ENCODE measurements around the gene RSPH6A. TPM values are rescaled to one million over a fixed set of nuclear protein-coding genes. Genes with fewer than 3 reads are reported as not detected.
A peak's percentile ranks its signal among the peaks of the same experiment; 100 is the strongest.

RSPH6A gene
- total RNA-seq, 2 donors from 2014 or later: not detected

- Histone ChIP-seq H3K27ac (no peak overlapping the region), H3K4me3 (no peak overlapping the region), H3K27me3 (replicated peaks; ENCODE audit: insufficient read depth) (no peaks in the 10 kb centered on the region), H3K4me1 (ENCODE audit: control insufficient read depth in 1 of 2, low read depth in 2 of 2) (peaks cover 0 to 9% of the 10 kb centered on the region in 2 donors), H3K9me3 (no peaks in the 10 kb centered on the region), H3K36me3 (peaks cover 49% of the 10 kb centered on the region)
- no peak for TF ChIP-seq CTCF (IDR thresholded peaks at IDR 0.05)
- DNase-seq (ENCODE audit: low spot score) (no peak), ATAC-seq (ENCODE audit: insufficient number of reproducible peaks, low FRiP score, low read depth) (no peak)
Observed at GRCh38 chr19:45773384-45773783, 41.7 kb downstream of the RSPH6A start.

DNA sequence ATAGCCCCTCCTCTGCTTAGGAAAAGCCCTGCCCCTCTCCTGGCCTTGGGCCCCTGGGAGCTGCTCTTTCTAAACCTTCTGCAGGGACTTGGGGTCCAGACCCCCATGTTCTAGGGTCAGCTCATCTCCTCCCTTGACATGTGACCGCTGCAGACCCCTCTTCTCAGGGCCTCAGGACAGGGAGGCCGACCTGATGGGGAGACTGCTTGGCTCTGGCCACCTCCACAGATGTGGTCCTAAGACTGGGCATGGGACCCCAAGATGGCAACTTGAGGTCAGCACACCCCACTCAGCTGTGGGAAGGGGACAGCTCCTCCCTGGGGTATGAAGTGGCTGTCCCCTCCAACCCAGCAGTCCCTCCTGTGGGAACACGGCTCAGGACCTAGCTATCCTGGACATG lies 42.2 kb downstream of the RSPH6A start:
- Histone ChIP-seq H3K27ac (peak overlapping the region in 1 of 2 donors; percentile 28), H3K36me3 (peaks cover 44% of the 10 kb centered on the region)
- ATAC-seq (ENCODE audit: insufficient number of reproducible peaks, low FRiP score, low read depth): no peak

DNA sequence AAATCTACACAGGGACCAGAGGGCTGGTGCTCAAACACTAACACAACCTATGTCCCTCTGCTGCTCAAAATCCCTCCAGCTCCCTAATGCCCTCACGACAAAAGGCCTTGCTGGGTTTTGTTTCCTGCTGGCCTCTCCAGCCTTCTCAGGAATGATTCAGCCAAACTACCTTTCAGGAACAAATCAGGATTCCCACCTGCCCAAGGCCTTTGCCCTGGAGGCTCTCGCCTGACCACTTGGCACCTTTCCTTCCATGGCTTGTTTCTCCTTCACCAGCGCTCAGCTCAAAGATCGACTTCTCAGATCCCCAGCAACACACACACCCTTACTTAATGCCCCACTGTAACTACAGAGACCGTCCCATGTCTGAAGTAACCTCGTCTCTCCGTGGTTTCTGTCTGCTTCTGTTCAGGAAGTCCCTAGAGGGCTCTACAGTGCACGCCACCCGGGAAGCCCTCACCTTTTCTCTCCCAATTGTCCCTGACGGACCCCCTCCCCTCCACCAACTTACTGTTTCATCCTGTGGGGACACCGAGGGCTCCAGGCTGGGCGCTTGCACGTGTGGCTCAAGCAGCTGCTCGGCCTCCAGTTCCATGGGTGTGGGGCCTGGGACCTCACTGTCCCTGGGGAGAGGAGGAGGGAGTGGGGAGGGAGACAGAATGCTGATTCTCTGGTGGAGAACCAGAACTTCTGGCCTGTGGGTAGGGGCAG lies 42.8 kb downstream of the RSPH6A start:
- Histone ChIP-seq H3K4me3 (no peak overlapping the region), H3K27ac (peak overlapping the region in 1 of 2 donors; percentile 83), H3K36me3 (peaks cover 38% of the 10 kb centered on the region), H3K27me3 (replicated peaks; ENCODE audit: insufficient read depth) (no peaks in the 10 kb centered on the region), H3K9me3 (no peaks in the 10 kb centered on the region), H3K4me1 (ENCODE audit: control insufficient read depth in 1 of 2, low read depth in 2 of 2) (peaks cover 0 to 9% of the 10 kb centered on the region in 2 donors)
- no peak for TF ChIP-seq CTCF (IDR thresholded peaks at IDR 0.05)
- ATAC-seq (ENCODE audit: insufficient number of reproducible peaks, low FRiP score, low read depth) (no peak), DNase-seq (ENCODE audit: low spot score) (no peak)

More for the DNA sequence above, 42.2 kb downstream of the RSPH6A start:
- no peak for TF ChIP-seq CTCF (IDR thresholded peaks at IDR 0.05)
- DNase-seq (ENCODE audit: low spot score): no peak
- H3K27me3 ChIP-seq (replicated peaks; ENCODE audit: insufficient read depth): no peaks in the 10 kb centered on the region
- no peaks in the 10 kb centered on the region for H3K9me3 ChIP-seq
- peaks cover 0 to 9% of the 10 kb centered on the region in 2 donors for H3K4me1 ChIP-seq (ENCODE audit: control insufficient read depth in 1 of 2, low read depth in 2 of 2)
- no peak overlapping the region for H3K4me3 ChIP-seq

GRCh38 chr19:45771311-45771933 lies 43.7 kb downstream of the RSPH6A start:
- TF ChIP-seq CTCF (IDR thresholded peaks at IDR 0.05): no peak
- H3K27ac ChIP-seq: peak overlapping the region; percentile 83 to 98
- H3K9me3 ChIP-seq: no peaks in the 10 kb centered on the region
- no peak for ATAC-seq (ENCODE audit: insufficient number of reproducible peaks, low FRiP score, low read depth)
- H3K4me3 ChIP-seq: no peak overlapping the region
- peaks cover 29% of the 10 kb centered on the region for H3K36me3 ChIP-seq
- peaks cover 2 to 16% of the 10 kb centered on the region in 2 donors for H3K4me1 ChIP-seq (ENCODE audit: control insufficient read depth in 1 of 2, low read depth in 2 of 2)
- H3K27me3 ChIP-seq (replicated peaks; ENCODE audit: insufficient read depth): no peaks in the 10 kb centered on the region
- no peak for DNase-seq (ENCODE audit: low spot score)

DNA sequence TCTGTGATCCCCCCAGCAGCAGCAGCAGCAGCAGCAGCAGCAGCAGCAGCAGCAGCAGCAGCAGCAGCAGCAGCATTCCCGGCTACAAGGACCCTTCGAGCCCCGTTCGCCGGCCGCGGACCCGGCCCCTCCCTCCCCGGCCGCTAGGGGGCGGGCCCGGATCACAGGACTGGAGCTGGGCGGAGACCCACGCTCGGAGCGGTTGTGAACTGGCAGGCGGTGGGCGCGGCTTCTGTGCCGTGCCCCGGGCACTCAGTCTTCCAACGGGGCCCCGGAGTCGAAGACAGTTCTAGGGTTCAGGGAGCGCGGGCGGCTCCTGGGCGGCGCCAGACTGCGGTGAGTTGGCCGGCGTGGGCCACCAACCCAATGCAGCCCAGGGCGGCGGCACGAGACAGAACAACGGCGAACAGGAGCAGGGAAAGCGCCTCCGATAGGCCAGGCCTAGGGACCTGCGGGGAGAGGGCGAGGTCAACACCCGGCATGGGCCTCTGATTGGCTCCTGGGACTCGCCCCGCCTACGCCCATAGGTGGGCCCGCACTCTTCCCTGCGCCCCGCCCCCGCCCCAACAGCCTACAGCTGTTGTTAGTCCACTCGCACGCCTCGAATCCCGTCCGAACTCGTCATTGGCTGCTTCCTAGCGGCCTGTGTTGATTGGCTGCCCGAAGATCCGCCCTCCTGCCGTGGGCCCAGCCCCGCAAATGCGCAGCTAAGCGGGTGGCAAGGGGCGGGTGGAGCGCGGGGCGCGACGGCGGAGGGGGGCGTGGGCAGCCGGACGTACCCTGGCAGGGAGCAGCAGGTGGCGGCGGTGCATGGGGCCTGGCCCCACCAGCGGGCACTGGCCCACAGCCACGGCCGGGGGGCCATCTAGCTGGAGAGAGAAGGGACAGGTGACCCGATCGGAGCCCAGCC lies 44.7 kb downstream of the RSPH6A start:
- DNase-seq (ENCODE audit: low spot score): peak; percentile 91
- H3K27ac ChIP-seq: peak overlapping the region; percentile 83 to 98
- peak; percentile 46 for ATAC-seq (ENCODE audit: insufficient number of reproducible peaks, low FRiP score, low read depth)
- H3K36me3 ChIP-seq: peaks cover 27% of the 10 kb centered on the region
- H3K4me3 ChIP-seq: peak overlapping the region; percentile 98
- peak; percentile 98 for TF ChIP-seq CTCF (IDR thresholded peaks at IDR 0.05)
- peaks cover 12 to 26% of the 10 kb centered on the region in 2 donors for H3K4me1 ChIP-seq (ENCODE audit: control insufficient read depth in 1 of 2, low read depth in 2 of 2)
- no peaks in the 10 kb centered on the region for H3K27me3 ChIP-seq (replicated peaks; ENCODE audit: insufficient read depth)
- H3K9me3 ChIP-seq: no peaks in the 10 kb centered on the region
